Activated naive CD8-positive, alpha-beta T cell (primary cell): Measurements from ENCODE around the gene DNASE1L2.
"Not testable (repeated sequence)": the region's sequence is repeated elsewhere in the genome, so short reads cannot be mapped to it uniquely, and the experiment has no call there.

Experiments used
- H3K27ac Mint-ChIP-seq: one replicate; pipeline ENCODE4 v1.8.0; 2021; ENCODE audit warnings: mixed read lengths
- H3K27me3 Mint-ChIP-seq: one replicate; pipeline ENCODE4 v1.8.0; 2021; ENCODE audit warnings: mixed read lengths
- H3K36me3 Mint-ChIP-seq: one replicate; pipeline ENCODE4 v1.8.0; 2021; ENCODE audit warnings: mixed read lengths
- H3K4me1 Mint-ChIP-seq: one replicate; pipeline ENCODE4 v1.8.0; 2021; ENCODE audit warnings: low read depth, mixed read lengths
- H3K4me3 Mint-ChIP-seq: one replicate; pipeline ENCODE4 v1.8.0; 2021; ENCODE audit warnings: mild to moderate bottlenecking, mixed read lengths
- H3K9me3 Mint-ChIP-seq: one replicate; pipeline ENCODE4 v1.8.0; 2021; ENCODE audit warnings: low read depth, mixed read lengths

Gene DNASE1L2

DNA sequence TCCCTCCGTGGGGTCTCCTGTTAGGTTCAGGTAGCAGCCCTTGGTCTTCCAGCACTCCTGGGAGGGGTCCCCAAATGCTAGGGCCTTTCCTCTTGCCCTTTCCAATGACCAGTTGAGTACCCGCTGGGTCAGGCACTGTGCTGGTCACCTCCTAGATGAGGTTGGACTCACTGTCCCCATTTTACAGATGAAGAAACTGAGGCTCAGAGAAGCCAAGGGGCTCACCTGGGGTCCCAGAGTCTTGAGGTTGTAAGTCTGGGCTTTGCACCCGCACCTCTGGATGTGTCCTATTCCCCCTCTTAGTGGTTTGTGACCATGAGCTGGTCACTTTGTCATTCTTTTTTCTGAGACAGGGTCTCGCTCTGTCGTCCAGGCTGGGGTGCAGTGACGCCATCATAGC, 38.5 kb upstream of the DNASE1L2 start:
- H3K27ac Mint-ChIP-seq: no peak overlapping the region
- H3K36me3 Mint-ChIP-seq: no peaks in the 10 kb centered on the region
- no peaks in the 10 kb centered on the region for H3K9me3 Mint-ChIP-seq
- H3K27me3 Mint-ChIP-seq: peaks cover 8% of the 10 kb centered on the region
- peak overlapping the region; percentile 72 for H3K4me3 Mint-ChIP-seq
- H3K4me1 Mint-ChIP-seq: peaks cover 1% of the 10 kb centered on the region

DNA sequence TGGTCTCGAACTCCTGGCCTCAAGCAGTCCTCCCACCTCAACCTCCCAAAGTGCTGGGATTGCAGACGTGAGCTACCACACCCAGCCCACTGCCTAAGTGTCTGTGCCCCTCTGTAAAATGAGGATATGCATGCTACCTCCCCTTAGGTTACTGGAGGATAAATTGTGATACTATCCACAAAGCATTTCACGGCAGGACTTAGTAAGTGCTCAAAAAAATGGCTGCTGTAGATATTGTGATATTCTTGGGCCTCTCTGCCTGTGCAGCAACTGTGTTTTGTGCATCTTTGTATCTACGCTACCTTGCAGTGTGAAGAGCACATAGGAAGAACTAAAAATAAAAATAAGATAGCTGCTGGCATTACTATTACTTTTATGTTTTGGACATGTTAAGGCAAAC, 38.0 kb upstream of the DNASE1L2 start:
- H3K36me3 Mint-ChIP-seq: no peaks in the 10 kb centered on the region
- no peak overlapping the region for H3K27ac Mint-ChIP-seq
- peaks cover 8% of the 10 kb centered on the region for H3K27me3 Mint-ChIP-seq
- H3K4me3 Mint-ChIP-seq: peak overlapping the region; percentile 72
- peaks cover 1% of the 10 kb centered on the region for H3K4me1 Mint-ChIP-seq
- H3K9me3 Mint-ChIP-seq: no peaks in the 10 kb centered on the region

DNA sequence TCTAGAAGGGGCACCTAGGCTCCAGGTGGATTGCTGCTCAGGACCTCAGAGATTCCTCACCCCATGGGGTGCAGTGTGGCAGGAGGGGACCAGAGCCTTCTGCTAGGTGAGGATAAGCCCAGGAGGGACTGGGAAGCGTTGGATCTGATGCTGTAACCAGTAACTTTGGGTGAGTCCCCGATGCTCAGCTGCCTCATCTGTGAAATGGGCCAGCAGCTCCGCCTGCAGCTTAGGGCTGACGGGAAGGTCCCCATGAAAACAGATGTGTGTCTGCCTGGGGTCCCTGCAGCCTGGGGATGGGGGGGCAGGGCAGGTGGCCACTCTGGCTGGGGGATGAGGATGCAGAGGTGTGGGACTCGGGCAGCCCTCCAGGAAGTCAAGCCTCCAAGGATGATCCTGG, 37.1 kb upstream of the DNASE1L2 start:
- Mint-ChIP-seq H3K27me3 (peaks cover 8% of the 10 kb centered on the region), H3K36me3 (no peaks in the 10 kb centered on the region), H3K9me3 (no peaks in the 10 kb centered on the region), H3K4me1 (peaks cover 1% of the 10 kb centered on the region), H3K27ac (no peak overlapping the region), H3K4me3 (no peak overlapping the region)

DNA sequence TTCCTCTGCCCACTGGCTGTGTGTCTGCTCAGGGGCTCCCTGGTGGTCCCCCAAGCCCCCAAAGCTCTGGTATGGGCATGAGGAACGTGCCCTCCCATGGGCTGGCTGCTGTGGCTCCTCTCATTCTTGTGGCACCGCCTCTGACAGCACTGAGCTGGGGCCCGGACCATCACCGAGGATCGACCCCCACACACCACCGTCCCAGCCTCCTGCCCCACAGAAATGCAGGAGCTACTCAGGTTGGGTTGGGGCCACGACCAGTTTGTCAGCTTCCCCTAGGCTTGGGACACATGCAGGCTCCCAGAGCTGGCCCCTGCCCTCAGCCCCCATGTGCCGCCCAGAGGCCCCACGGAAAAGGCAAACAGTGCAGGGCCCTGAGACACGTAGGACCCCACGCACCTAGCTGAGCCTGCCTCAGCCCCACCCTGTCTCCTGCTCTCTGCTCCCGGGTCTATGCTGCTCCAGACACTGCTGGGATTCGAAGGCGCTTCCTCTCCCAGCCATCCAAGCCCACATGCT, 36.6 kb upstream of the DNASE1L2 start:
- H3K36me3 Mint-ChIP-seq: no peaks in the 10 kb centered on the region
- peaks cover 7% of the 10 kb centered on the region for H3K4me1 Mint-ChIP-seq
- H3K9me3 Mint-ChIP-seq: no peaks in the 10 kb centered on the region
- no peak overlapping the region for H3K27ac Mint-ChIP-seq
- peaks cover 8% of the 10 kb centered on the region for H3K27me3 Mint-ChIP-seq
- H3K4me3 Mint-ChIP-seq: no peak overlapping the region

DNA sequence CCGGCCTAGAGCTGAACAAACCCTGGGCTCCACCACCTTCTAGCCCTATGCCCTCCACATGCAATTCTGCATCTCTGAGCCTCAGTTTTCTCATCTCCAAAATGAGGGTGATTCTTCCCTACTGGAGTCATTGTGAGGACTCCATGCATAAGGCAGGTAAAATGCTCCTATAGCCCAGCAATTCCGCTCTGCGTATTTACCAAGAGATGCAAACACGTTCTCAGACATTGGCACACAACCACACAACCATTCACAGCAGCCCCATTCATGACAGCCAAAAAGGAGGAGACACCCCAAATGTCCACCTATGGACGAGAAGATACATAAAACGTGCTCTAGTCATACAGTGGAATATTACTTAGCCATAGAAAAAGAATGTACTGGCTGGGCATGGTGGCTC, 35.9 kb upstream of the DNASE1L2 start:
- Mint-ChIP-seq H3K9me3 (no peaks in the 10 kb centered on the region), H3K36me3 (no peaks in the 10 kb centered on the region), H3K27me3 (peaks cover 5% of the 10 kb centered on the region), H3K4me1 (peaks cover 7% of the 10 kb centered on the region), H3K4me3 (no peak overlapping the region), H3K27ac (no peak overlapping the region)

DNA sequence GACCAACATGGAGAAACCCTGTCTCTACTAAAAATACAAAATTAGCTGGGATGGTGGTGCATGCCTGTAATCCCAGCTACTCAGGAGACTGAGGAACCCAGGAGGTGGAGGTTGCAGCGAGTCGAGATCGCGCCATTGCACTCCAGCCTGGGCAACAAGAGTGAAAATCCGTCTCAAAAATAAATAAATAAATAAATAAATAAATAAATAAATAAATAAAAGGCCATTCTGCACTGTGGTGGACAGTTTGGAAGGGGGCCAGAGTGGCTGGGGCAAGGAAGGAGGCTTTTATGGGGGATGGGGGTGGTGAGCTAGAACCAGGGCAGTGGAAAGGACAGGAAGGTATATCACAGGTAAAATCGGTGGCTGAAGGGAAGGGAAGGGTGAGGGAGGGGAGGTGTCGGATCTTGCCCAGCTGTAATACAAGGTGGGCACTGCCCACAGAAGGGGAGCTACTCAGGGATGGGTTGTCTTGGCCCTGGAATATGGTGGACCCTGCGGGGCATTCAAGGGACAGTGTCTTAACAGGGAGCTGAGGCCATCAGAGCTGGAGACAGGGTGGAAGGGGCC, 33.0 kb upstream of the DNASE1L2 start:
- not testable (repeated sequence) for H3K27me3 Mint-ChIP-seq, H3K27ac Mint-ChIP-seq, H3K36me3 Mint-ChIP-seq, H3K9me3 Mint-ChIP-seq
- Mint-ChIP-seq H3K4me1 (peaks cover 15% of the 10 kb centered on the region), H3K4me3 (peak overlapping the region; percentile 62)

DNA sequence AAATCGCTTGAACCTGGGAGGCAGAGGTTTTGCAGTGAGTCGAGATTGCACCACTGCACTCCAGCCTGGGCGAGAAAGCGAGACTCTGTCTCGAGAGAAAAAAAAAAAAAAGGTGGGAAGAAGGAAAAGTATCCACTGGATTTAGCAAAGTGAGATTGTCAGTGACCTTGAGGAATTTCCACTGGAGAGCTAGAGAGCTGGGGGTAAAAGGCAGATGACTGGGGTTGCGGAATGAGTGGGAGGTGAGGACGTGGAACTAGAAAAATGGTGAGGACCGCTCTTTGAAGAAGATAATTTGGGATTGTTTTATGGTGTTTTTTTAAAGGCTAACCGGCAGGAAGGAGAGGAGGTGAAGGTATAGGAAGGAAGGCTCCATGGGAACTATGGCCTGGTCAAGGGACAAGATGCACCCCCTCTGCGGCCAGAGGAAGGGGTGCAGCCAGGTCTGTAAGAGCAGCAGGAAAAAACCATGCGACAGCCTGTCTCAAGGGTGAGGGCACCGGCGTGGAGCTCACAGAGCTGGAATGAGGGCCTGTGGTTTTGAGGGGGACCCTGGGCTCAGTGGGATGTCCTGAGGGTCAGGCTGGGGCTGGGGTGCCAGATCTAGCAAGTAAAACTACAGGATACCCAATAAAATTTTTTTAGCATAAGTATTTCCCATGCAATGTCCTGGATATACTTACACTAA, 31.7 kb upstream of the DNASE1L2 start:
- H3K4me1 Mint-ChIP-seq: peaks cover 15% of the 10 kb centered on the region
- no peaks in the 10 kb centered on the region for H3K27me3 Mint-ChIP-seq
- H3K4me3 Mint-ChIP-seq: peak overlapping the region; percentile 76
- H3K27ac Mint-ChIP-seq: peak overlapping the region; percentile 62
- H3K36me3 Mint-ChIP-seq: peaks cover 5% of the 10 kb centered on the region
- H3K9me3 Mint-ChIP-seq: no peaks in the 10 kb centered on the region

DNA sequence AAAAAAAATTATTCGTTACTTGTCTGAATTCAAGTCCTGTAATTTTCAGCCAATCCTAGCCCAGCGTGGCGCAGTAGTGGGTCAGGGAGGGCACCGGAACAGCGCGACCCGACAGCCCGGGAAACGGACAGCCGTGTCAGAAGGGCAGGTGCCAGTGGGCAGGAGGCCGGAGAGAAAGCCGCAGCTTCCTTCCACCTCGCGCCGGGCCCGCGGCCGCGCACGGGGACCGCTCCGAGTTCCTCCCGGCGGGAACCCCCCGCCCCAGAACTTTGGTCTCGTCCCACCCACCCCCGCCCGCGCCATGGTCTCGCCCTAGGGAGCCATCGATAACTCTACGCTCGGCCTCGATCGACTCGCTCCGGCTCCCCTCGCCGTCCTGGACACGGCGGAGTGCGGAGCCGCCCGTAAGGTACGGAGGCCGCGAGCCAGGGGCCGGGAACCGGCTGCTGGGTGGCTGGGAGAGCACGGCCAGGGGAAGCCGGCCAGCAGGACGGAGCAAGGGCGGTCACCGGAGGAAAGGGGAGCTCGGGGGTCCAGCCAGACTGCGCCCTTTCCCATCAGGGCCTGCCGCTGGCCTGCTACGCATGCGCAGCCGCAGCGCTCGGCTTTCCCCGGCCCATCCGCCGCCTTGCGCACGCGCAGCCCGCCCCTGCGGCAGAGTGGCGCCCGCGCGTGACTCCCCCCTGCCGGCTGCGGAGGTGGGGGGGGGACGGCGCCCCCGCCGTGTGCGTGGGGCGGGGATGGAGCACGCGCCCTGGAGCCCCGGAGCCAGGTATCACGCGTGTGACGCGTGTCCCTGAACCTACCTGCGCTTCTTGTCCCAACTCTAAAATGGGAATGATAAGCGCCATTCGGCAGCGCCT, 30.9 kb upstream of the DNASE1L2 start, which contains the start of gene MLST8:
Gene MLST8 (plus strand): TSS at position 351 of the 863 bp plus-strand sequence. CDS start 632 bp downstream, outside the sequence.
- Mint-ChIP-seq H3K27me3 (no peaks in the 10 kb centered on the region), H3K4me3 (peak within 1 kb of the TSS; percentile 90), H3K4me1 (peaks cover 15% of the 10 kb centered on the region), H3K9me3 (no peaks in the 10 kb centered on the region), H3K36me3 (peaks cover 5% of the 10 kb centered on the region), H3K27ac (peak within 1 kb of the TSS; percentile 88)

DNA sequence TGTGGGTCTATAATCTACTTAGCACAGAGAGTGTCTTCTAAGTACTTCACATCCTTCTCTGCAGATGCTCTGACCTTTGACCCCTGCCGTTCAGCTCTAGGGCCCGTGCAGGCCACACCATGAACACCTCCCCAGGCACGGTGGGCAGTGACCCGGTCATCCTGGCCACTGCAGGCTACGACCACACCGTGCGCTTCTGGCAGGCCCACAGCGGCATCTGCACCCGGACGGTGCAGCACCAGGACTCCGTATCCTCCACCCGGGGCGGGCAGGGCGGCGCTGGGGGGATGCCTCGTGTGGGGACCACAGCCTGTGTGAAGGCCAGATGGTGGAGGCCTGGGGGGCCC, 30.3 kb upstream of the DNASE1L2 start:
- H3K27me3 Mint-ChIP-seq: no peaks in the 10 kb centered on the region
- peaks cover 5% of the 10 kb centered on the region for H3K36me3 Mint-ChIP-seq
- peak overlapping the region; percentile 90 for H3K4me3 Mint-ChIP-seq
- peak overlapping the region; percentile 80 for H3K27ac Mint-ChIP-seq
- no peaks in the 10 kb centered on the region for H3K9me3 Mint-ChIP-seq
- peaks cover 15% of the 10 kb centered on the region for H3K4me1 Mint-ChIP-seq

DNA sequence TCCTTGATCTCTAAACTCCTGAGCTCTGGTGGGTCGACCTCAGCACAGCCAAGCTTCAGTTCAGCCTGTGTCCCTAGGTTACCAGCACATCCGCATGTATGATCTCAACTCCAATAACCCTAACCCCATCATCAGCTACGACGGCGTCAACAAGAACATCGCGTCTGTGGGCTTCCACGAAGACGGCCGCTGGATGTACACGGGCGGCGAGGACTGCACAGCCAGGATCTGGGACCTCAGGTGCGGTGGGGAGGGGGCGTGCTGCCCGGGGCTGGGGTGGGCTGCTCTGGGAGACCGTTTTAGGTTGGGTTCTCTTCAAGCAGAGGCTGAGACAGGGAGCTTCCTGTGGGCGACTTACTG, 29.8 kb upstream of the DNASE1L2 start:
- Mint-ChIP-seq H3K4me1 (peaks cover 15% of the 10 kb centered on the region), H3K4me3 (peak overlapping the region; percentile 90), H3K27me3 (no peaks in the 10 kb centered on the region), H3K36me3 (peaks cover 5% of the 10 kb centered on the region), H3K9me3 (no peaks in the 10 kb centered on the region), H3K27ac (peak overlapping the region; percentile 80)

DNA sequence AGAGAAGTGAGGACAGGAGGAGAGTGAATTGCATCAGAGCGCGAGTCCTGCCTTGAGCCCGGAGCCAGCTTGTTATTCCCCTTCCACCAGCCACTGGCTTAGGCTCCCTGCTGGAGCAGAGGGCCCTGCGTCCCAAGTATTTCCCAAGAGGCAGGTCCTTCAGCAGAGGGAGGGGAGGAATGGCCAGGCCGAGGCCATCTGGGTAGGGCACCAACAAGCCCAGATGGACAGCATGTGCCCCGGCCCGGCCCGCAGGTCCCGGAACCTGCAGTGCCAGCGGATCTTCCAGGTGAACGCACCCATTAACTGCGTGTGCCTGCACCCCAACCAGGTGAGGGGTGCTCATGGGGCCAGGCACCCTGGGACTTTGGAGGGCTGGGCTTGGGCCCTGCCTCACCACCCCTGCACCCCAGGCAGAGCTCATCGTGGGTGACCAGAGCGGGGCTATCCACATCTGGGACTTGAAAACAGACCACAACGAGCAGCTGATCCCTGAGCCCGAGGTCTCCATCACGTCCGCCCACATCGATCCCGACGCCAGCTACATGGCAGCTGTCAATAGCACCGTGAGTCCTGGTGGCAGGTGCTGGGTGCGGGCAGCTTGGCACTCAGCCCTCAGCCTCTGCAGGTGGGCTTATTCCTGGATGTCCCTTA, 29.3 kb upstream of the DNASE1L2 start:
- peaks cover 5% of the 10 kb centered on the region for H3K36me3 Mint-ChIP-seq
- H3K4me3 Mint-ChIP-seq: peak overlapping the region; percentile 90
- H3K27ac Mint-ChIP-seq: no peak overlapping the region
- H3K27me3 Mint-ChIP-seq: no peaks in the 10 kb centered on the region
- no peaks in the 10 kb centered on the region for H3K9me3 Mint-ChIP-seq
- peaks cover 17% of the 10 kb centered on the region for H3K4me1 Mint-ChIP-seq

DNA sequence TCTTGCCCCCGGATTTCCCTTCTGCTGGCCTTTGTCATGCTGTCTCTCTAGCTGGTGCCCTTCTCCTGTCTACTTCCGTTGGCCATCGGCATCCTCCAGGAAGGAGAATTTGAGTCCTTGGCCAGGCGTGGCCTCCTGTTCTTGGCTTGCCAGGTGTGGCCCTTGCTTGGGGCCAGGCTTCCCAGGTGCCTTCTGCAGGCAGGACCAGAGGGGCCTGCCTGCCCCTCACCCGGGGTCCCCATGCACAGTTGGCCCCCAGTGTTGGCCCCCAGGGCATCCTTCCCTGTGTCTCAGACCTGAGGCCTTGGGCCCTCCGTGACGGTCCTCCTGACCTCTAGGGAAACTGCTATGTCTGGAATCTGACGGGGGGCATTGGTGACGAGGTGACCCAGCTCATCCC, 28.4 kb upstream of the DNASE1L2 start:
- no peaks in the 10 kb centered on the region for H3K27me3 Mint-ChIP-seq
- H3K36me3 Mint-ChIP-seq: peaks cover 7% of the 10 kb centered on the region
- H3K9me3 Mint-ChIP-seq: no peaks in the 10 kb centered on the region
- H3K27ac Mint-ChIP-seq: peak overlapping the region; percentile 58
- peaks cover 23% of the 10 kb centered on the region for H3K4me1 Mint-ChIP-seq
- H3K4me3 Mint-ChIP-seq: peak overlapping the region; percentile 90

DNA sequence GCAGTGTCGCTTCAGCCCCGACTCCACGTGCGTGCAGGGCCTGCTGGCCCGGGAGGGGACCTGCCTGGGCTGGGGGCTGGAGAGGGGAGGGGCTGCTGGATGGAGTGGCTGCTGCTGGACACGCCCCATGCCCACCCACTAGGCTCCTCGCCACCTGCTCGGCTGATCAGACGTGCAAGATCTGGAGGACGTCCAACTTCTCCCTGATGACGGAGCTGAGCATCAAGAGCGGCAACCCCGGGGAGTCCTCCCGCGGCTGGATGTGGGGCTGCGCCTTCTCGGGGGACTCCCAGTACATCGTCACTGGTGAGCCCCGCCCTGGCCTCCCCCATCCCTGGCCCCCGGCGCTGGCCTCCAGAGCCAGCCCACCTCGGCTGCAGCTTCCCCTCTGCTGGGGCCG, 27.9 kb upstream of the DNASE1L2 start:
- Mint-ChIP-seq H3K27me3 (no peaks in the 10 kb centered on the region), H3K4me3 (no peak overlapping the region)

DNA sequence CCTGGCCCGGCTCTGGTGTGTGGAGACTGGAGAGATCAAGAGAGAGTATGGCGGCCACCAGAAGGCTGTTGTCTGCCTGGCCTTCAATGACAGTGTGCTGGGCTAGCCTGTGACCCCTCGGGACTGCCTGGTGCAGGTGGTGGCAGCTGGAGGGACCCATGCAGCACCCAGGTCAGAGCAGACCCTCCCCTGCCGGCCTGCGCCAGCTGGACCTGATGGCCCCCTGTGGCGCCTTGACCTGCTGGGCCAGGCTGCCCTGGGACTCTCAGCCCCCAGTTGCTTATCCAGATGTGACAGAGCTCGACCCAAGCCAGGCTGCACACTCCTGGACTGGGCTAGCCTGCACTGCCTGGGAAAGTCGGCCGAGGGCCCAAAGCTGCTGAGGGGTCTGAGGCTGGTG, 27.5 kb upstream of the DNASE1L2 start:
- Mint-ChIP-seq H3K4me3 (no peak overlapping the region), H3K36me3 (peaks cover 9% of the 10 kb centered on the region), H3K27me3 (no peaks in the 10 kb centered on the region), H3K4me1 (peaks cover 29% of the 10 kb centered on the region), H3K27ac (no peak overlapping the region), H3K9me3 (no peaks in the 10 kb centered on the region)

More for the DNA sequence above, 27.9 kb upstream of the DNASE1L2 start:
- H3K36me3 Mint-ChIP-seq: peaks cover 7% of the 10 kb centered on the region
- no peaks in the 10 kb centered on the region for H3K9me3 Mint-ChIP-seq
- no peak overlapping the region for H3K27ac Mint-ChIP-seq
- H3K4me1 Mint-ChIP-seq: peaks cover 27% of the 10 kb centered on the region
